K562 (cell line): Measurements from ENCODE around the gene DLX4.
A peak's percentile ranks its signal among the peaks of the same experiment; 100 is the strongest.

Experiments used
- FOXA1 ChIP-seq: fragments of 450-650 bp; IDR thresholded peaks from 2 replicates; pipeline ENCODE4 v1.6.1; 2016; ENCODE audit warnings: mild to moderate bottlenecking, borderline replicate concordance
- NELFE ChIP-seq: IDR thresholded peaks from 2 replicates; pipeline ENCODE4 v1.6.1; 2011; ENCODE audit warnings: mild to moderate bottlenecking; ENCODE audit not compliant: insufficient read depth, insufficient read length
- POLR2A ChIP-seq: fragments of 450-650 bp; conservative IDR thresholded peaks from 2 replicates; pipeline ENCODE4 v1.6.1; 2016
- TAF1 ChIP-seq: IDR thresholded peaks from 2 replicates; pipeline ENCODE4 v1.6.1; 2011; ENCODE audit warnings: mild to moderate bottlenecking, low read length, moderate library complexity; ENCODE audit not compliant: insufficient read depth, control insufficient read depth, severe bottlenecking; ENCODE audit errors: extremely low read depth
- TF ChIP-seq, protein P1 (sequence below): sonication (generic); formaldehyde crosslinking; IDR thresholded peaks from 2 replicates; pipeline ENCODE4 v1.8.0; 2022; ENCODE audit warnings: missing genetic modification reagents, mild to moderate bottlenecking, moderate library complexity, borderline replicate concordance
- TF ChIP-seq, protein P2 (sequence below), 3 experiments: IDR thresholded peaks in 2 of 3; conservative IDR thresholded peaks in 1 of 3; 2 replicates each; pipeline ENCODE4 v1.5.1; 2011 to 2012; ENCODE audit warnings: low read length in 3 of 3, mild to moderate bottlenecking in 3 of 3, control low read depth in 2 of 3, improper control_type of control experiment in 1 of 3, inconsistent platforms in 1 of 3, low read depth in 1 of 3, mixed read lengths in 1 of 3, moderate library complexity in 1 of 3; ENCODE audit not compliant: insufficient read depth in 2 of 3

DNA sequence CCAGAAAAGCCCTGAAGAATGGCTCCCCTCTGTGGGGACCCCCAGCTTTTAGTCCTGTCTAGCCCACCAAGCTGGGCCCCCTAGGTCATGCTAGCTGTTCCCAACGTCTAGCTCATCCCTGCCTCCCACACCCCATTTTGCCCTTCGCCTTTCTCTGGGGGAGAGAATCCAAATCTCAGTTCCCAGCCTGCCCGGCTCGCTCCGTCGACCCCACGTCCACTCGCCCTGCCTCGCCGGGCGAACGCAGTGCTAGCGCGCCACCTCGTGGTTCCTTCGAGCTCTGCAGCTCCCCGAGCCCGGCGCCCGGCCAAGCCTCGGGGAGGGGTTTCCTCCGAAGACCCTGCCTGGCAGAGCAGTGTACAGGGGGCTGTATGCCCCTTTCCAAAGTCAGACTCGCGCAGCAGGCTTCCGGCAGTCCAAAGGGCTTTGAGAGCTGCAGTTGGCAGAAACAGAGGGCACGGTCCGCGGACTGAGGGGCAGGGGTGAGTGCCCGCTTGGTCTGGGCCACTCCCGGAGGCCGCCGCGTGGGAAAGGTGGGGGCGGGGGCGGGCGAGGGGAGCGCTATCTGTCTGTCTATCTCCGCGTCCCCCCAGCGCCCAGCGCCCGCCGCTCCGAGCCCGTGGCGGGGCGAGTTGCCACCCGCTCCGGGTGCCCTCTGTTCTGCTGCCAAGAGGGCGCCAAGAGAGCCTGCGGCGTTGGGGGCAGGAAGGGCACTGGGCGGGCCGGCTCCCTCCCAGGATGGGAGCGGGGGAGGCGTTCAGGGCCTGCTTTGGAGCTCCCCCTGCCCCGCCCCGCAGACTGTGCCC lies 27.7 kb downstream of the DLX4 start:
- no peak for TF ChIP-seq FOXA1
- no peak for TF ChIP-seq NELFE
- TF ChIP-seq, protein P1, sequence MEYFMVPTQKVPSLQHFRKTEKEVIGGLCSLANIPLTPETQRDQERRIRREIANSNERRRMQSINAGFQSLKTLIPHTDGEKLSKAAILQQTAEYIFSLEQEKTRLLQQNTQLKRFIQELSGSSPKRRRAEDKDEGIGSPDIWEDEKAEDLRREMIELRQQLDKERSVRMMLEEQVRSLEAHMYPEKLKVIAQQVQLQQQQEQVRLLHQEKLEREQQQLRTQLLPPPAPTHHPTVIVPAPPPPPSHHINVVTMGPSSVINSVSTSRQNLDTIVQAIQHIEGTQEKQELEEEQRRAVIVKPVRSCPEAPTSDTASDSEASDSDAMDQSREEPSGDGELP (CRISPR knock-in tag), result peak; percentile 45; the same call in 1 of the 2 replicates
- no peak for TF ChIP-seq POLR2A
- TF ChIP-seq TAF1, result no peak
- TF ChIP-seq, protein P2, sequence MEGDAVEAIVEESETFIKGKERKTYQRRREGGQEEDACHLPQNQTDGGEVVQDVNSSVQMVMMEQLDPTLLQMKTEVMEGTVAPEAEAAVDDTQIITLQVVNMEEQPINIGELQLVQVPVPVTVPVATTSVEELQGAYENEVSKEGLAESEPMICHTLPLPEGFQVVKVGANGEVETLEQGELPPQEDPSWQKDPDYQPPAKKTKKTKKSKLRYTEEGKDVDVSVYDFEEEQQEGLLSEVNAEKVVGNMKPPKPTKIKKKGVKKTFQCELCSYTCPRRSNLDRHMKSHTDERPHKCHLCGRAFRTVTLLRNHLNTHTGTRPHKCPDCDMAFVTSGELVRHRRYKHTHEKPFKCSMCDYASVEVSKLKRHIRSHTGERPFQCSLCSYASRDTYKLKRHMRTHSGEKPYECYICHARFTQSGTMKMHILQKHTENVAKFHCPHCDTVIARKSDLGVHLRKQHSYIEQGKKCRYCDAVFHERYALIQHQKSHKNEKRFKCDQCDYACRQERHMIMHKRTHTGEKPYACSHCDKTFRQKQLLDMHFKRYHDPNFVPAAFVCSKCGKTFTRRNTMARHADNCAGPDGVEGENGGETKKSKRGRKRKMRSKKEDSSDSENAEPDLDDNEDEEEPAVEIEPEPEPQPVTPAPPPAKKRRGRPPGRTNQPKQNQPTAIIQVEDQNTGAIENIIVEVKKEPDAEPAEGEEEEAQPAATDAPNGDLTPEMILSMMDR (IDR thresholded peaks at IDR 0.05 in 2 of 3, conservative IDR thresholded peaks at IDR 0.05 in 1 of 3; ENCODE audit: insufficient read depth in 2 of 3, low read depth in 1 of 3, low read length in 3 of 3), result peak; percentile 93 to 94 (median 93)
